Measurements from ENCODE around the gene SIK3.

The SIK3 gene

GRCh38 chr11:116925050-116925449 lies 173.2 kb downstream of the SIK3 start:
- no peak for DNase-seq

DNA sequence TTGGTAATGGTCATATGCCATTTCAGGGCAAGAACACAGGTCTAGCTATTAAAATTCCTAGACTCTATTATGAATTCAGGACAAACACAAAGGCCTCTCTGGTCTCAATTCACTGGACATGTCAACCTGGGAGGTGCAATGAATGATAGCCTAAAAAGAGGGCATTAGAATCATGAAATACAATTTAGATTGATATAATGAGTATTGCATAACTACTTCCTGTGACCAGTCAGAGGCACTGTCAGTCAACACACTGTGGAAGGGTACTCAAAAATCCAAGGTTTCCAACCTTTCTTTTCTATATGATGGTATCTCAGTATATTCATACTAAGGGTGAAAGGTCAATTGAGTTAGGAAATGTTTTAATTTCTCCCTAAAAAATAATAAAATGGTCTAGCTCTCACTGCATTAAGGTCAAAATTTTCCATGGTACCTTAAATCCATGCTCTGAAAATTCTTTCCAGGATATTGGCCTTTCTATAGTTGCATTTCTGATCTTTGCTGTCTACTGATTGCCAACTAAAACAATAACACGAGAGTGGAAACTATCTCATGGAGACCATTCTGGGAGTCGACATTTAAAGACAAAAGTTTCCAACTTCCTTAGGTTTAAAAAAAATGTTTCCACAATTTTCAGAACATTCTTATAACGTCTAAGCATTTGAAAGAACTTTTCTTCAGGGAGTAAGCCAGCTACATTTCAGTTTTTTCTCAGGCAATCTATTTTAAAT lies 179.1 kb downstream of the SIK3 start:
- no peak for DNase-seq

DNA sequence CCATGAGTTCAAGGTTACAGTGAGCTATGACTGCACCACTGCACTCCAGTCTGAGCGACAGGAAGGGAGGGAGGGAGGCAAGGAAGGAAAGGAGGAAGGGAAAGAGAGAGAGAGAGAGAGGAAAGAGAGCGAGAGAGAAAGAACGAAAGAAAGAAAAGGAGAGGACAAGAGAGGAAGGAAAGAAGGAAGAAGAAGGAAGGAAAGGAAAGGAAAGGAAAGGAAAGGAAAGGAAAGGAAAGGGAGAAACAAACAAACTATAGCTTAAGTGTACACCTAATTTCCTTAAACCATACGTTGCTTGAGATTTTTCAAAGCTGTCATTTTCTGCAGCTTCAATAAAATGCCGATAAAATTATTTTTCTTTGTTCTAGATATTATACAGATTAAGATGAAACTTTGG lies 180.6 kb downstream of the SIK3 start:
- DNase-seq, result no peak

GRCh38 chr11:116916886-116917285 lies 181.3 kb downstream of the SIK3 start:
- DNase-seq, result no peak

- DNase-seq, result no peak
Observed at GRCh38 chr11:116916052-116916451, 182.2 kb downstream of the SIK3 start.

- no peak for DNase-seq
Observed at GRCh38 chr11:116913000-116913399, 185.2 kb downstream of the SIK3 start.

DNA sequence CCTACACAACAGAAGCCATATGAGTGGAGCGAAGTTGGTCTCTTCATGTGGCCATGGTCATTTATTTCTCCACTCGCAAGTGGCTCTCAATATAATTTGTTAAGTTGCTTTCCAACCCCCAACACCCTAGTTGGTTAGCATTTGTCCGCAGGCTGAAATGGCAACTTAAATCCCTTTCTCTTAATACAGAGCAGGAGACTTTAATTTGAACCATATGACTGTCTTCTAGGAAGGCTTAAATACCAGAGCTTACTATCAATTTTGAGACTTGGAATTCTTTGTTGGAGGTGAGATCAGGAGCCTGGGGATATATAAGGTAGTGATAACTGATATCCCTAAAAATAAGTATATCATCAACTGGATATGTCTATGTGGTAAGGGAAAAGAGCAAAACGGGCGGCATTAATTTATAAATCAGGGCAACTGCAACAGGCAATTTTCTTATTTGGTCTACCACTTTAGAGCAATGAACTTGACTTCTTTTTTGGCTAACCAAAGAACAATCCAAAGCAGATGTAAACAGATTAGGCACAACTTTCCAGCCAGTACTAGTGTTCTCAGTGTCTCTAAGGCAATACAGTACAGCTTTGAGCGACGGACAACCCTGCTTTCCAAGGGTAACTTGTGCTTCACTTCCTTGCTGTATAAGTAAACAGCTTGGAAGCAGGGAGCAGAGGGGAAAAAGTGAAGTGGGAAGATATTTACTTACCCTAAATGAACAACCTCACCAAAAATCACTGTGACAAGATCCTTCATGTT lies 186.1 kb downstream of the SIK3 start:
- no peak for DNase-seq

- no peak for DNase-seq
Observed at GRCh38 chr11:116910847-116911246, 187.4 kb downstream of the SIK3 start.

DNA sequence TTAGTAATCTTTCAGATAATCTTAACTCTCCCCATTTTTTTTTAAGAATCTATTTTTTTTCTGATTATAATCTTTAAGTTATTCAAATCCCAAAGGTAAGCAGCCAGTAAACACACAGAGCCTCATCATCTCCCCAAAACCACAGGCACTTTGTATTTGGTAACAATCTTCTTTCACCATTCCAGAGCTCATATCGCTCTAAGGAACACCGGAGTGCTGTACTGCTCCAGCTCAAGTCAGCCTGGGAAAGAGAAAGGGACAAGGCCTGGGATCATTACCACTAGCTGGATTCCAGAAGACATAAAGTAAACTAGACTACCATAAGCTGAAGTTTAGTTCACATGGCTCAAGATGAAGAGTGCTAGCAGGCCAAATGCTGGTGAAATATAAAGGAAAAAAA lies 187.8 kb downstream of the SIK3 start:
- DNase-seq, result no peak

DNA sequence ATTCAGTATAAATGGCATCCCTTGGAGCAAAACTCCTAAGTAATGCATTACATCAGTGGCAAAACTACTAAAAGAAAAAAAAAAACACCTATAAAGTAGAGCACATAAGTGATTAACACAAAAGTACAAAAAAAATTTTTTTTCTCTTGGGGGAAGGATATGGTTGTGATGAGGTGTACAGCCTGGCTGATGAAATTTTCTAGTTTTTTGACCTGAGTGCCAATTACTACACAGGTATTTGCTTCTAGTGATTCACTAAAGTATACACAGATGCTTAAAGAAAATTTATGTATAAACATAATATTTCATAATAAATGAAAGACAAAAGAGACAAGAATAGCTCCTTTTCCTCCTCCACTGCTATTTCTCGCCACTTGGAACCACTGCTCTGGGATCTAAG lies 189.0 kb downstream of the SIK3 start:
- DNase-seq, result no peak

GRCh38 chr11:116906479-116906878 lies 191.7 kb downstream of the SIK3 start:
- no peak for DNase-seq

GRCh38 chr11:116903090-116903489 lies 195.1 kb downstream of the SIK3 start:
- DNase-seq, result no peak

GRCh38 chr11:116901964-116902688 lies 196.1 kb downstream of the SIK3 start:
- no peak for DNase-seq

- no peak for DNase-seq
Observed at GRCh38 chr11:116901211-116901610, 197.0 kb downstream of the SIK3 start.

DNA sequence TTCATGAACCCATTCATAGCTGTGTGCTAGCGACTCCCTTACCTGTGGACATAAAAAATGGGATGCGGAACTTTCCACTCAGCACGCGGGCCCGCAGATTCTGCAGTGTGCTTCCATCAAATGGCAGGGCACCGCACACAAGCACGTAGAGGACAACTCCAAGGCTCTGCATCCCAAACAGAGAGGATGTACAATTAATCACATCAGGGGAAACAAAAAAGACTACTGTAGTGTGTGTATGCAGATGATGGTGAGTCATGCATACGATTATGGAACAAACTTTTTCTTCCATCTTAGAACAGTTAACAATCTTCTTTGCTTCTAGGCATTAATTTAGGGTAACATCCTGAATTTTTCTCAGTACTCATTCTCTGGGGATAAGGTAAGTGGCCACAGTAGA lies 202.0 kb downstream of the SIK3 start:
- DNase-seq, result no peak

- no peak for DNase-seq
Observed at GRCh38 chr11:116895048-116895757, 203.0 kb downstream of the SIK3 start.

DNA sequence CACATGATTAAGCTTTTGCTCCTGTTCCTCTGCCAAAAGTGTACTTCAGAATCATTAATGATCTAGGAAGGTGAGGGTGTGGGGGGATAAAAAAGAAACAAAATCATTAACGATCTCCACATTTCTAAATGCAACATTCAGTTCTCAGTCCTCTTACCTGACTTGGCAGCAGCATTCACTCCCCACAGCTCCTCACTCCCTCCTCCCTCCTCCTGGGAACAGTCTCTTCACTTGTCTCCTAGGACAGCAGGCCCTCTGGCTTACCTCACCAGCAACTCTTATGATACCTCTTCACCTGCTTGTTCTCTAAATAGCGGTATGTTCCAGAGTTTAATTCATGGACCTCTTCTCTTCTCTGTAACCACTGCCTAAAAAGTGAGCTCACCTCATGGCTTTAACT lies 204.3 kb downstream of the SIK3 start:
- DNase-seq, result no peak

DNA sequence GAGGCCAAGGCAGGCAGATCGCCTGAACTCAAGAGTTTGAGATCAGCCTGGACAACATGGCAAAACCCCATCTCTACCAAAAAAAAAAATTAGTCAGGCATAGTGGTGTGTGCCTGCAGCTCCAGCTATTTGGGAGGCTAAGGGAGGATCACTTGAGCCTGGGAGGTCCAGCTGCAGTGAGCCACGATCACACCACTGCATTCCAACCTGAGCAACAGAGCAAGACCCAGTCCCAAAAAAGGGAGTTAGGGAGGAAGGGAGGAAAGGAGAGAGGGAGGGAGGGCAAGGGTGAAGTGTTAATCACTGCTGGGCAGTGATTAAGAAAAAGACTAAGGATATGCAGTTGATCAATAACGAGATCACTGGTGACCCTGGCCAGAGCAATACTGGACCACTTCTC lies 204.8 kb downstream of the SIK3 start:
- DNase-seq, result no peak

GRCh38 chr11:116892374-116892773 lies 205.9 kb downstream of the SIK3 start:
- no peak for DNase-seq

GRCh38 chr11:116891746-116892145 lies 206.5 kb downstream of the SIK3 start:
- no peak for DNase-seq

- DNase-seq, result no peak
Observed at GRCh38 chr11:116890607-116891006, 207.6 kb downstream of the SIK3 start.

DNA sequence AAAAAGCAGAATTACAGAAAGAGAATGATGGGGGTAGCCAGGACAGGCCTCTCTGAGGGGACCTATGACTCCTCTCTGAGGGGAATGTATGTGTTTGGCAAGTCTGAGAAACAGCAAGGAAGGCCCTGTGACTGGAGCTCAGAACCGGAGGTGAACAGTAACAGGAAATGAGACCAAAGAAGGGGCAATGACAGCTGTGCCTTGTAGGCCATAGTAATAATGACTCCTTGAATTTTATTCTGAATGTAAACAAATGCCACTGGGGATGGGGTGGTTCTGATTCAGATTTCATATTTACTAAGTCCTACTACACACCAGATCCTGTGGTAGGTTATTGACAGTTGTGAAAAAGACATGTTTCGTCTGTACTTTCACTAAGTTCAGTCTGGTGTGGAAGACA lies 208.0 kb downstream of the SIK3 start:
- DNase-seq, result no peak

- DNase-seq, result no peak
Observed at GRCh38 chr11:116888884-116889549, 209.2 kb downstream of the SIK3 start.

Measured in amniotic stem cell (primary cell).